ENCODE measurements around the gene CARMIL1. TPM values are rescaled to one million over a fixed set of nuclear protein-coding genes. Genes with fewer than 3 reads are reported as not detected.
A peak's percentile ranks its signal among the peaks of the same experiment; 100 is the strongest.

Gene CARMIL1
- polyA plus RNA-seq, 4 donors = 35.3 to 74.5 (median 47.2) TPM

GRCh38 chr6:25336996-25337395 lies 57.8 kb downstream of the CARMIL1 start:
- no peaks in the 10 kb centered on the region for H3K36me3 ChIP-seq (ENCODE audit: control insufficient read depth in 3 of 3, insufficient read depth in 2 of 3, low read depth in 1 of 3, low read length in 3 of 3)
- FAIRE-seq (peak; percentile 77), DNase-seq (peak; percentile 77 to 85)
- WGBS, 3 donors = 22 to 59% (median 41%) methylated on average over 2 of the region's 2 CpGs
- H3K27ac ChIP-seq (ENCODE audit: low read depth in 1 of 3, low read length in 2 of 3) = peak overlapping the region in 1 of 3 donors; percentile 74
- H3K27me3 ChIP-seq (ENCODE audit: control insufficient read depth in 3 of 3, insufficient read depth in 3 of 3, low read length in 3 of 3) = no peaks in the 10 kb centered on the region
- H3K9me3 ChIP-seq (ENCODE audit: control insufficient read depth in 2 of 2, insufficient read depth in 1 of 2, low read depth in 1 of 2, low read length in 1 of 2) = no peaks in the 10 kb centered on the region
- H3K4me1 ChIP-seq (ENCODE audit: control insufficient read depth in 3 of 3, insufficient read depth in 2 of 3, low read depth in 1 of 3, low read length in 2 of 3) = peaks cover 9 to 62% (median 15%) of the 10 kb centered on the region in 3 donors
- no peak overlapping the region for H3K4me3 ChIP-seq (ENCODE audit: low read depth in 1 of 3, low read length in 3 of 3)

GRCh38 chr6:25337431-25337830 lies 58.3 kb downstream of the CARMIL1 start:
- no peak overlapping the region for H3K4me3 ChIP-seq (ENCODE audit: low read depth in 1 of 3, low read length in 3 of 3)
- no peak for DNase-seq

GRCh38 chr6:25340431-25341202 lies 61.4 kb downstream of the CARMIL1 start:
- no peaks in the 10 kb centered on the region for H3K9me3 ChIP-seq (ENCODE audit: control insufficient read depth in 2 of 2, insufficient read depth in 1 of 2, low read depth in 1 of 2, low read length in 1 of 2)

More at GRCh38 chr6:25337431-25337830, 58.3 kb downstream of the CARMIL1 start:
- no peak for FAIRE-seq
- whole genome bisulfite sequencing, 3 donors = 42 to 74% (median 63%) methylated on average over 4 of the region's 4 CpGs
- peak overlapping the region; percentile 29 to 78 (median 74) for H3K27ac ChIP-seq (ENCODE audit: low read depth in 1 of 3, low read length in 2 of 3)
- no peaks in the 10 kb centered on the region for H3K27me3 ChIP-seq (ENCODE audit: control insufficient read depth in 3 of 3, insufficient read depth in 3 of 3, low read length in 3 of 3)
- no peaks in the 10 kb centered on the region for H3K36me3 ChIP-seq (ENCODE audit: control insufficient read depth in 3 of 3, insufficient read depth in 2 of 3, low read depth in 1 of 3, low read length in 3 of 3)
- no peaks in the 10 kb centered on the region for H3K9me3 ChIP-seq (ENCODE audit: control insufficient read depth in 2 of 2, insufficient read depth in 1 of 2, low read depth in 1 of 2, low read length in 1 of 2)
- H3K4me1 ChIP-seq (ENCODE audit: control insufficient read depth in 3 of 3, insufficient read depth in 2 of 3, low read depth in 1 of 3, low read length in 2 of 3) = peaks cover 9 to 67% (median 15%) of the 10 kb centered on the region in 3 donors

GRCh38 chr6:25341203-25341552 lies 62.0 kb downstream of the CARMIL1 start:
- WGBS, 3 donors = 7 to 50% (median 34%) methylated on average over 3 of the region's 3 CpGs
- Histone ChIP-seq H3K36me3 (ENCODE audit: control insufficient read depth in 3 of 3, insufficient read depth in 2 of 3, low read depth in 1 of 3, low read length in 3 of 3) (no peaks in the 10 kb centered on the region), H3K4me1 (ENCODE audit: control insufficient read depth in 3 of 3, insufficient read depth in 2 of 3, low read depth in 1 of 3, low read length in 2 of 3) (peaks cover 7 to 64% (median 12%) of the 10 kb centered on the region in 3 donors), H3K27me3 (ENCODE audit: control insufficient read depth in 3 of 3, insufficient read depth in 3 of 3, low read length in 3 of 3) (no peaks in the 10 kb centered on the region), H3K27ac (ENCODE audit: low read depth in 1 of 3, low read length in 2 of 3) (peak overlapping the region; percentile 53 to 67 (median 67)), H3K4me3 (ENCODE audit: low read depth in 1 of 3, low read length in 3 of 3) (no peak overlapping the region), H3K9me3 (ENCODE audit: control insufficient read depth in 2 of 2, insufficient read depth in 1 of 2, low read depth in 1 of 2, low read length in 1 of 2) (no peaks in the 10 kb centered on the region)
- DNase-seq (no peak), FAIRE-seq (no peak)

More at GRCh38 chr6:25340431-25341202, 61.4 kb downstream of the CARMIL1 start:
- Histone ChIP-seq H3K36me3 (ENCODE audit: control insufficient read depth in 3 of 3, insufficient read depth in 2 of 3, low read depth in 1 of 3, low read length in 3 of 3) (no peaks in the 10 kb centered on the region), H3K27ac (ENCODE audit: low read depth in 1 of 3, low read length in 2 of 3) (peak overlapping the region in 2 of 3 donors; percentile 67), H3K4me3 (ENCODE audit: low read depth in 1 of 3, low read length in 3 of 3) (no peak overlapping the region), H3K4me1 (ENCODE audit: control insufficient read depth in 3 of 3, insufficient read depth in 2 of 3, low read depth in 1 of 3, low read length in 2 of 3) (peaks cover 9 to 67% (median 13%) of the 10 kb centered on the region in 3 donors), H3K27me3 (ENCODE audit: control insufficient read depth in 3 of 3, insufficient read depth in 3 of 3, low read length in 3 of 3) (no peaks in the 10 kb centered on the region)
- DNase-seq = peak; percentile 85 to 95
- no peak for FAIRE-seq
- 14 to 51% (median 34%) methylated on average over 6 of the region's 6 CpGs for WGBS, 3 donors

GRCh38 chr6:25341923-25342619 lies 62.9 kb downstream of the CARMIL1 start:
- 77 to 88% (median 78%) methylated on average over 4 of the region's 4 CpGs for WGBS, 3 donors
- Histone ChIP-seq H3K9me3 (ENCODE audit: control insufficient read depth in 2 of 2, insufficient read depth in 1 of 2, low read depth in 1 of 2, low read length in 1 of 2) (no peaks in the 10 kb centered on the region), H3K4me3 (ENCODE audit: low read depth in 1 of 3, low read length in 3 of 3) (no peak overlapping the region), H3K4me1 (ENCODE audit: control insufficient read depth in 3 of 3, insufficient read depth in 2 of 3, low read depth in 1 of 3, low read length in 2 of 3) (peaks cover 5 to 60% (median 10%) of the 10 kb centered on the region in 3 donors), H3K27me3 (ENCODE audit: control insufficient read depth in 3 of 3, insufficient read depth in 3 of 3, low read length in 3 of 3) (no peaks in the 10 kb centered on the region), H3K27ac (ENCODE audit: low read depth in 1 of 3, low read length in 2 of 3) (peak overlapping the region; percentile 15 to 67 (median 67)), H3K36me3 (ENCODE audit: control insufficient read depth in 3 of 3, insufficient read depth in 2 of 3, low read depth in 1 of 3, low read length in 3 of 3) (no peaks in the 10 kb centered on the region)
- DNase-seq (no peak), FAIRE-seq (no peak)

- H3K36me3 ChIP-seq (ENCODE audit: control insufficient read depth in 3 of 3, insufficient read depth in 2 of 3, low read depth in 1 of 3, low read length in 3 of 3) = no peaks in the 10 kb centered on the region
- H3K4me3 ChIP-seq (ENCODE audit: low read depth in 1 of 3, low read length in 3 of 3) = no peak overlapping the region
- no peak for FAIRE-seq
- 42 to 60% (median 47%) methylated on average over 4 of the region's 4 CpGs for WGBS, 3 donors
- no peaks in the 10 kb centered on the region for H3K9me3 ChIP-seq (ENCODE audit: control insufficient read depth in 2 of 2, insufficient read depth in 1 of 2, low read depth in 1 of 2, low read length in 1 of 2)
- DNase-seq = no peak
- H3K27me3 ChIP-seq (ENCODE audit: control insufficient read depth in 3 of 3, insufficient read depth in 3 of 3, low read length in 3 of 3) = no peaks in the 10 kb centered on the region
- H3K4me1 ChIP-seq (ENCODE audit: control insufficient read depth in 3 of 3, insufficient read depth in 2 of 3, low read depth in 1 of 3, low read length in 2 of 3) = peaks cover 5 to 54% (median 10%) of the 10 kb centered on the region in 3 donors
- no peak overlapping the region for H3K27ac ChIP-seq (ENCODE audit: low read depth in 1 of 3, low read length in 2 of 3)
These were observed 63.6 kb downstream of the CARMIL1 start for GRCh38 chr6:25342802-25343201.

GRCh38 chr6:25343984-25344383 lies 64.8 kb downstream of the CARMIL1 start:
- Histone ChIP-seq H3K4me1 (ENCODE audit: control insufficient read depth in 3 of 3, insufficient read depth in 2 of 3, low read depth in 1 of 3, low read length in 2 of 3) (peaks cover 5 to 45% (median 10%) of the 10 kb centered on the region in 3 donors), H3K9me3 (ENCODE audit: control insufficient read depth in 2 of 2, insufficient read depth in 1 of 2, low read depth in 1 of 2, low read length in 1 of 2) (no peaks in the 10 kb centered on the region), H3K36me3 (ENCODE audit: control insufficient read depth in 3 of 3, insufficient read depth in 2 of 3, low read depth in 1 of 3, low read length in 3 of 3) (no peaks in the 10 kb centered on the region), H3K27me3 (ENCODE audit: control insufficient read depth in 3 of 3, insufficient read depth in 3 of 3, low read length in 3 of 3) (no peaks in the 10 kb centered on the region), H3K27ac (ENCODE audit: low read depth in 1 of 3, low read length in 2 of 3) (no peak overlapping the region), H3K4me3 (ENCODE audit: low read depth in 1 of 3, low read length in 3 of 3) (no peak overlapping the region)
- no peak for DNase-seq
- 84 to 87% (median 84%) methylated on average over 7 of the region's 7 CpGs for WGBS, 3 donors
- no peak for FAIRE-seq

- Histone ChIP-seq H3K9me3 (ENCODE audit: control insufficient read depth in 2 of 2, insufficient read depth in 1 of 2, low read depth in 1 of 2, low read length in 1 of 2) (no peaks in the 10 kb centered on the region), H3K4me3 (ENCODE audit: low read depth in 1 of 3, low read length in 3 of 3) (no peak overlapping the region), H3K4me1 (ENCODE audit: control insufficient read depth in 3 of 3, insufficient read depth in 2 of 3, low read depth in 1 of 3, low read length in 2 of 3) (peaks cover 1 to 36% (median 3%) of the 10 kb centered on the region in 3 donors), H3K27me3 (ENCODE audit: control insufficient read depth in 3 of 3, insufficient read depth in 3 of 3, low read length in 3 of 3) (no peaks in the 10 kb centered on the region), H3K27ac (ENCODE audit: low read depth in 1 of 3, low read length in 2 of 3) (no peak overlapping the region), H3K36me3 (ENCODE audit: control insufficient read depth in 3 of 3, insufficient read depth in 2 of 3, low read depth in 1 of 3, low read length in 3 of 3) (no peaks in the 10 kb centered on the region)
- 77 to 82% (median 80%) methylated on average over 5 of the region's 5 CpGs for WGBS, 3 donors
- no peak for DNase-seq
- no peak for FAIRE-seq
These were observed 65.7 kb downstream of the CARMIL1 start for GRCh38 chr6:25344827-25345226.
